ENCODE results near the gene ANXA11. TPM values are rescaled to one million over a fixed set of nuclear protein-coding genes. Genes with fewer than 3 reads are reported as not detected.
A peak's percentile ranks its signal among the peaks of the same experiment; 100 is the strongest.

Gene ANXA11
- total and polyA plus RNA-seq, 9 of the 15 experiments (the other 6 are each of a cell fraction or from before 2014, with no cell fraction given): 43.6 to 212 (median 109) TPM

DNA sequence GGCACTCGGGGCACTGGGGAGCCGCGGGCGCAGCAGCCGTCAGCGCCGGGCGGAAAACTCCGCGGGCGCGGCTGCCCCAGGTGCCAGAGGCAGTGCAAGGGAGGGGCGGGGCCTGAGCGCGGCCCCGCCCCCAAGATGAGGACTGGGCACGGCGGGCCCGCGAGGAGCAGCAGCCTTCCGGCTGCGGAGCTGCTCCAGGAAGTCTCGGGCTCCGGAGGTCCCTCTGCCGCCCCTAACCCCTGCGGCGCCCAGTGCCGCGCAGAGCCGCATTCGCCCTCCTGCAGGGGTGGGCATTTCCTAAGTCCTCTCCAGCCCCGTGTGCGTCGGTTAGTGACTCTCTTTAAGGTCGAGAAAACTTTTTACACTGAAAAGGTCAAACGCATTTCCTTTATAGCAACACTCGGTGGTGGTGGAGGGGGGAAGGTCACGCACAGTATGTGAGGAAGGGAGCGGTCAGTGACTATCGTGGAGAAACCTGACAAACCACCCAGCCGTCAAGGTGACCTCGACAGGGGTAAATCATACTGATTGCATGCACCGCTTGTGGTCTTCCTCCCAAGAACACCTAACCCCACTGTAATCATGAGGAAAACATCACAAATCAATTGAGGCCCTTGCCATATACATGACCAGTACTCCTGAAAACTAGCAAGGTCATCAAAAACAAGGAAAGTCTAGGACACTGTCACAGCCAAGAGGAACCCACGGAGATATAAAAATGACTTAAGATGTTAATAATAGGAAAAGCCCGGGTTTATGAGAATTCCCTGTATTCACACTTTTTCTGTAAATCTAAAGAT lies at the start of gene ANXA11 (continued):
- TF ChIP-seq FOXO4 (CRISPR knock-in tag; IDR thresholded peaks at IDR 0.05) (no peak), E4F1 (CRISPR knock-in tag; IDR thresholded peaks at IDR 0.05; ENCODE audit: borderline replicate concordance) (no peak), ZNF830 (CRISPR knock-in tag; IDR thresholded peaks at IDR 0.05) (peak; percentile 78; the same call in 1 of the 2 replicates), ZFX (CRISPR knock-in tag; IDR thresholded peaks at IDR 0.05) (peak; percentile 74), CXXC5 (CRISPR knock-in tag; IDR thresholded peaks at IDR 0.05) (peak; percentile 92), ZNF140 (CRISPR knock-in tag; IDR thresholded peaks at IDR 0.05) (no peak), FOXP1 (CRISPR knock-in tag; IDR thresholded peaks at IDR 0.05) (no peak; the same call in 1 of the 2 replicates), SMARCC2 (IDR thresholded peaks at IDR 0.05; ENCODE audit: low read depth) (0 out of 2 replicates have a peak, but pooled peaks have one; percentile 43), HLTF (IDR thresholded peaks at IDR 0.05) (no peak), TCF3 (CRISPR knock-in tag; IDR thresholded peaks at IDR 0.05) (no peak), UBTF (IDR thresholded peaks at IDR 0.05; ENCODE audit: borderline replicate concordance in 1 of 2, low read depth in 2 of 2, low read length in 2 of 2) (peak; percentile 63 to 72; a peak in 2 of 4 replicates), ELF1 (tag; IDR thresholded peaks at IDR 0.05) (peak; percentile 79), TRIM28 (IDR thresholded peaks at IDR 0.05) (no peak), MXI1 (IDR thresholded peaks at IDR 0.05; ENCODE audit: low read depth, low read length) (no peak), ZNF146 (CRISPR knock-in tag; IDR thresholded peaks at IDR 0.05; ENCODE audit: unreplicated experiment) (no peak), MECOM (CRISPR knock-in tag; IDR thresholded peaks at IDR 0.05) (no peak), EP400 (IDR thresholded peaks at IDR 0.05) (peak; percentile 71), RBM22 (IDR thresholded peaks at IDR 0.05; ENCODE audit: low read depth, low read length, poor library complexity, severe bottlenecking) (no peak), DDX20 (tag; IDR thresholded peaks at IDR 0.05; ENCODE audit: low read depth) (no peak), BCL6 (CRISPR knock-in tag; IDR thresholded peaks at IDR 0.05) (0 out of 2 replicates have a peak, but pooled peaks have one; percentile 27)
- TF ChIP-seq, protein P1, sequence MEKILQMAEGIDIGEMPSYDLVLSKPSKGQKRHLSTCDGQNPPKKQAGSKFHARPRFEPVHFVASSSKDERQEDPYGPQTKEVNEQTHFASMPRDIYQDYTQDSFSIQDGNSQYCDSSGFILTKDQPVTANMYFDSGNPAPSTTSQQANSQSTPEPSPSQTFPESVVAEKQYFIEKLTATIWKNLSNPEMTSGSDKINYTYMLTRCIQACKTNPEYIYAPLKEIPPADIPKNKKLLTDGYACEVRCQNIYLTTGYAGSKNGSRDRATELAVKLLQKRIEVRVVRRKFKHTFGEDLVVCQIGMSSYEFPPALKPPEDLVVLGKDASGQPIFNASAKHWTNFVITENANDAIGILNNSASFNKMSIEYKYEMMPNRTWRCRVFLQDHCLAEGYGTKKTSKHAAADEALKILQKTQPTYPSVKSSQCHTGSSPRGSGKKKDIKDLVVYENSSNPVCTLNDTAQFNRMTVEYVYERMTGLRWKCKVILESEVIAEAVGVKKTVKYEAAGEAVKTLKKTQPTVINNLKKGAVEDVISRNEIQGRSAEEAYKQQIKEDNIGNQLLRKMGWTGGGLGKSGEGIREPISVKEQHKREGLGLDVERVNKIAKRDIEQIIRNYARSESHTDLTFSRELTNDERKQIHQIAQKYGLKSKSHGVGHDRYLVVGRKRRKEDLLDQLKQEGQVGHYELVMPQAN (IDR thresholded peaks at IDR 0.05; ENCODE audit: borderline replicate concordance): no peak; the same call in 1 of the 2 replicates

Data from K562 (cell line).